ENCODE measurements around the gene COL13A1. TPM values are rescaled to one million over a fixed set of nuclear protein-coding genes. Genes with fewer than 3 reads are reported as not detected.

Gene COL13A1
- polyA plus RNA-seq, 1 donor: 25.8 TPM

DNA sequence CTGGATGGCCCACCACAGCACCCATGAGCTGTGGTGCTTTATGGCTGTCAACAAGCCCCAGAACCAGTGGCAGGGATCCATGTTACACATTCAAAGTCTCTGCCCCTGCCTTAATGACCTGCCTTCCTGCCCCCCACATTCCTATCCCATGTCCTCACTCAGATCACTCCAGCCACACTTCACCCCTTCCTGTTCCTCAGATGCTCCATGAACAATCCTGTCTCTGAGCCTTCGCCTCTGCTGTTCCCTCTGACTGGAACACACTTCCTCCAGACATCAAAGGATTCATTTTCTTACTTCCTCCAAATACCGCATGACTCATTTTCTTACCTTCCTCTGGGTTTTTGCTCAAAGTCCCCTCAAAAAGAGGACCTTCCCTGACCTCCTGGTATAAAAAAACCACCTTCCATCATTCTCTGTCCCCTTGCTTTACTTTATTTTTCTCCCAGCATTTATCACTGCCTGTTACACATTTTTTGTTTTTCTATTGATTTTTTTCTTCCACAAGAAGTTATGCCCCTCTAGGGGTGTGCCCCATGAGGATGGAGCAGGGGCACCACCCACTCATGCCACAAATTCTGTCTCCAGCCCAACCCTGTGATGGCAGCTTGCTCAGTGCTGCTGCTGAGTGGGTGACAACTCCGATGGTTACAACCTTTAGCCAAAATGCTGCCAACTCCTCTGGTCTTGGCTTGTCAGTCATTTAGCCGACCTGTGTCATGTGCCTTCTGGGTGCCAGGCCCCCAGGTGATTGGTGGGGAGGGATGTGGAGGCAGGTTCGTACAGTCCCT lies 18.2 kb downstream of the COL13A1 start:
- DNase-seq: no peak

DNA sequence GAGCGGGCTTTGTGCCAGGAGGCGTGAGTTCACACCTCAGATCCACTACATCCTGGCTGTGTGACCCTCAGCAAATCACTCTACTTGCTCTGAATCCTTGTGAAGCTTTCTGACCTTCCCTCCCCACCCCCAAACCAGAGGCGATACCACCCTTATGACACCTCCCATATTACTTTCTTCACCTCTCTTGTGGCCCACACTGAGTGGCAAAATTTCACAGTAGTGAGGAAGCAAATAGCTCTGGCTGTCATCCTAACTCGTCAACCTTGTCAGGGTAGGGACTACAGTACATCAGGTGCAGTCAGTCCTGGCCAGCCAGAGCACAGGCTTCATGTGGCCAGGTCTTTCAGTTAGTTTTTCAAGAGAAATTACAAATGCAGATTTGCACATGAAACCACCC lies 19.1 kb downstream of the COL13A1 start:
- DNase-seq: no peak

DNA sequence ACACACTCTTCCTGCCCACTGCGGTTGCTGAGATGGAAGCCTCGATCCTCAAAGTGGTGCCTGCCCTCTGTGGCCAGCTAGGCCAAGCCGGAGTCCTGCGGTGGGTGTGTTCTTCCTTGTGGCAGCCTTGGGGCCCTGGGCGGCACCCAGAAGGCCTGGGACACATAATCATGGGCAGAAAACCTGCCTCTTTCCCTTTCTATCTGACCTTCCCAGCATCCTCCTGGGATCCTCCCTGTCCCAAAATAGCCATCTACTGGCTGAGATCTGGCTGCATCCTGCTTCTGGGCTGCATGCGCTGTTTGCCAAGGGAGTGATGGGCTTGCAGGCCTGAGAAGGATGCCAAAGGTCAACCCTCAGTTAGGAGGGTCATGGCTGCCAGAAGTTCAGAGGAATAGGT lies 23.9 kb downstream of the COL13A1 start:
- no peak for DNase-seq

DNA sequence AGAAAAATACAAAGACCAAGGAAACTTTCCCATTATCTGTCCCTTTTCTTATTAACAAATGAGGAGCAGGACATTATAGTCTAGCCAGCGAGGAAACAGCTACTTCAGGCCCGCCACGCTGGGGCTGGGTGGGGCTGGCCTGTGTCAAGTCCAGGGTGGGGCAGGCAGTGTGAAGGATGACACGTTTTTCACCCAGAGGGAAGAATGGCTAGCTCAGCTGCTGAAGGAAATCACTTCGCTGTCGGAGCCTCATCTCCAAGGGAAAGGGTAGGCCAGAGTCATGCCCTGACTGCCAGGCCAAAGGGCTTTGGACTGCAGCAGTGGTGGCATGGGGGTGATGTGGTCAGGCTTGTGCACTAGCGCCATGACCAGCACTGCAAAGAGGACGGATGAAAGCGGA lies 24.4 kb downstream of the COL13A1 start:
- no peak for DNase-seq

DNA sequence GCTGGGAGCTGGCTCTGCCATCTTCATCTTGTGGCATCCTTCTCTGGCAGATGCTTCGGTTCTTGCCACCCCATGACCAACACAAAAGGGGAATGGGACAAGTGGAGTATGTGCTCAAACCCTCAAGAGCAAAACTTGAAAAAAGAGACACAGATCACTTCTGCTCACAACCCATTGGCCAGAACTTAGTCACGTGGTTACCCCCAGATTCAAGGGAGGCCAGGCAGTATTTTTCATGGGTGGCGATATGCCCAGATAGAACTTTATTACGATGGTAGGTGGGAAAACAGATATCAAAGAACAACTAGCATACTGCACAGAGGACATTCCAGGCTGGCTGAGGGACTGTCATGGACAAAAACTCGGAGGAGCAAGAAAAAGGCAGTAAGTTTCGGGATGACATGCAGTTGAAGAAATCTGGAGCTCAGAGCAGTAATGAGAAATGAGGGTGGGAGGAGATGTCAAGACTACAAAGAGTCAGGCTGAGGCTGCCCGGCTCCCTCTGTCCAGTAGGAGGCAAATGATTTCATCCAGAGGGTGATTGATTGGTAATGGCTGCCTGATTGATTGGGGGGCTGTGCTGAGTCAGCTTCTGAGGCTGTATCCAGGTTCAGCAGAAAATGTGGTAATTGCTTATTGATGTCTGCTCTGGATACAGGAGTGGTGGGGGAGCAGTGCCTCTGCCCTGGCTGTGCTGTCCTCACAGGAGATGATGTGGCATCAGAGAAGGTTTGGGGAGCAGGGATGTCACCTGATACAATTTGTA lies 25.3 kb downstream of the COL13A1 start:
- DNase-seq: no peak

DNA sequence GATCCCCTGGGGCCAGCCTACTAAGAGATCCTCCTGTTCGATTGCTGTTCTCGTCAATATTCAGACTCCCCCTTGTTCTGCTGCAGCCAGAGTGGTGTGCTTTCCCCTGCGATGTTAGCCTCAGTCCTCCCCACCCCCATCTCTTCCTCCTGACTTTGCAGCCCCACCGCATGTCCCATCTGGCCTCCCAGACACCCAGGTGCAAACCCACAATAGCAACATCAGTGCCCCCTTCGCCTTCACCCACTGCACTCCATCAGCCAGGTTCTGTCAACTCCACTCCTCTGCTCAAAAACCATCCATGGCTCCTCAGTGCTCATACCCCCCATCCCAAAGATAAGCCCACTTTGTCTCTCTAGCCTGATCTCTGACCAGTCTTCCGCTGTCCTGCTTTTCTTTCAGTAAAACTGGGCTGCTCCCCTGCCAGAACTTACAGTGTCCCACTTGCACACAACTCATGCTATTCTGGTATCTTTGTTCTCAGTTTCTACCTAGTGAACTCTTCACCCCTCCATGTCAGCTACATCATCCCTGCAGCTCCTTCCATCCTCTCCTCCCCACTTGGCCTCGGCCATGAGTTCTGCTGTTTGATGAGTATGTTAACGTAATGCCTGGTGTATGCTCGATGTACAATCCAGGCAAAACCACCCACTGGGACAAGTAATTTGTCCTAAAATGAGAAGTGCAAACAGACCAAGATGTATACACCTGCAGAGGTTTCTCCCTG lies 26.6 kb downstream of the COL13A1 start:
- DNase-seq: no peak

DNA sequence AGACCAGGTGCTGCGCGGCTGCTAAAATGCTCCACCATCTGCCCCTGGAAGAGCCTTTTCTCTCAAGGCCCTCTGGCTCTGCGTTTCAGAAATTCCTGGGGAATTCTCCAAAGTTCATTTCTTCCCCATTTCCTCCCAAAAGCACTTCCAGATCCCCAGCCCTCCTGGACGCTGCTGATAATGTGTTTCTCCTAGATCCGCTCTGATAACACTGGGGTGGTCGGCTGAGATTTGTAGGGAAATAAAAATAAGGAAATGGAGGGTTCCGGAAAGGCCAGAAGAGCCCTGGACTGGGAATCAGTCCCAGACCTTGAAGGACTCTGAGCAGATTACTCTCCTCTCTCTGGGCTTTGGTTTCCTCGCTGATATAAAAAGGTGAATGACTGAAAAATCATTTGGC lies 28.1 kb downstream of the COL13A1 start:
- no peak for DNase-seq

DNA sequence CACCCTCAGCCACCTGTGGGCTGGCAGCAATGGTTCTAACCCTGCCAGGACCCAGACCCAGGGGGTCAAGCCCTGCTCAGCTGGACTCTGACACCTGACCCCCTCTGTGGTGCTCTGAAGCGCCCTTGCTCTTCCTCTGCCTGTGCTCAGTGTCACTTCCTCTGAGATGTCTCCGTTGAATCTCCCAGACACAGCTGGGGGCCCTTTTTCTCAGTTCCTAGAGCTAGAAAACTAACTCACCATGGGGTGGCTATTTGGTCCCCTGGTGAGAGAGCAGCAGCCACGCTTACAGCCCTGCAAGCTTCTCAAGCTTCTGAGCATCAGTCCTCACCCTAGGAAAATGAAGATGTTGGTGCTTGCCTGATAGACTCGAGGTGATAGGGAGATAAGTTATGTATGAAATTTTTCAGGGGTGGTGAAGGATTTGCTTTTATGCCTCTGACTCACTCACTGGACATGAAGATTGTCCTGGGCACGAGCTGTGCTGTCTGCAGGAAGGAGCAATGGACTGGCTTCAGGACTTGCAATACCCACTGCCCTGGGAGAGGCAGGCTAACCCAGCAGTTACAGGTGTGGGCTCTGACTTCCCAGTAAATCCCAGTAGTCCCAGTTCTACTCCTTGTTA lies 29.6 kb downstream of the COL13A1 start:
- DNase-seq: no peak

DNA sequence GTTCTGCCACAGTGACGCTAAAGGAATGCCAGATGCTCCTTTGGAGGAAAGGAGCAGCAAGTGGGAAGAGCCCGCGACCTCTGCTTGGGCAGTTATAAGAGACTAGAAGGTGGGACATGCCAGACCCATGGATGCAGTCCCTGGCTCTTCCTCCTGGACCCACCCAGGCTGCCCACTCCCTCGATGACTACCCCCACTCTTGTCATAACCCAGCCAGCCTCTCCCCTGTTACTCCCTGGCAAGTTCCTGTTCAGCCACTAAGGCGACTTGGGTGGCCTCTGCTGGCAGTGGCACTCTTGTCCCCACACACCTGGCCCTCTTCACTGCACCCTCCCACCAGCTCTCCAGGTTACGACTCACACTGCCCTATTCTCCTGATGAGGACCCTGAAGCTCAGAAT lies 33.5 kb downstream of the COL13A1 start:
- DNase-seq: no peak

DNA sequence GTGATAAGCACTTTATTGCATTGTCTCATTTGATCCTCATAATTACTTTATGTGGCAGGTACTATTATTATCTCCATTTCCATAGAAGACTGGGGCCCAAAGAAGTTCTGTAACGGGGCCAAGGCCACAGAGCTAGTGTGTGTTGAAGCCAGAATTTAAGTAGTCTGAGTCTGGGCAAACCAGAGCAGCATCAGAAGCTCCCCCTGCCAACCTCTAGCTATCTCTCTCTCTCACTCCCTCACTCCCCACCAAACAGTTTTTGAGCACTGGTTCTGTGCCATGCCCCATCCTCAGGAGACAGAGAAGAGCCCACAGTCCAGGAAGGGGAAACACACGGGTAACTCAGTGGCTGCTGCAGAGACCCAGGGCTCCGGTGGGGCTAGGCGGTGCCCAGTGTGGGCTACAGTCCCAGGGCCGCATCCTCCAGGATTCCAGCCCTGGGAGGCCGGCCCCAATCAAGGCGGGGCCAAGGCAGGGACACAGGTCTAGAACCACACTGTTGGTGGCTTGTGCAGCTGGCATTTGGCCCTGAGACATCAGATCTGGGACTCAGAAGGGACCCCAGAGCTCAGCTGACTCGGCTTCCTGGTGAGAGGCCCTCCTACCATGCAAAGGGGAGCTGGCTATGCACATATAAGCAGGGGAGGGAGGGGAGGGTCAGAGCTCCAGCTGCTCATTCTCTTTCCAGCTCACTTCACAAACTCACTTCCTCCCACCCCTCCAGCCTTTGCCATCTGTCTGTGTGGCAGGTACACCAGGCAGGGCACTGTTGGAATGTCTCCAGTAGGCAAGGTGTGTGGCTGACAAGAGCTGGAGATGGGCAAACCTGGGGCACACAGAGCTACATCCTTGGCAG lies 34.4 kb downstream of the COL13A1 start:
- DNase-seq: peak; percentile 68

DNA sequence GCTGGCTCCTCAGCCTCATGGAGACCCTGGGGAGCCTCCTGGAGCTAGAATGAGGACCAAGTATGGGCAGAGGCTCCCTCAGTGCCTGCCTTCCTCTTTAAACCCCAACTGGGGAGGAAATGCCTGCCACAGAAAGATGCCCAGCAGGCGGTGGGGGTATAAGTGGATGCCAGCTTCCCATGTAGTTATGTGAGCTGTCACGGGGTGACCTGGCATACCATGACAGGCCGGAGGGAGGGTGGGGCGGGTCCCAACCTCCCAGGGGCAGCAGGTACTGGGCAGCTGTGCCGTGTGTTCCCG lies 35.0 kb downstream of the COL13A1 start:
- no peak for DNase-seq

DNA sequence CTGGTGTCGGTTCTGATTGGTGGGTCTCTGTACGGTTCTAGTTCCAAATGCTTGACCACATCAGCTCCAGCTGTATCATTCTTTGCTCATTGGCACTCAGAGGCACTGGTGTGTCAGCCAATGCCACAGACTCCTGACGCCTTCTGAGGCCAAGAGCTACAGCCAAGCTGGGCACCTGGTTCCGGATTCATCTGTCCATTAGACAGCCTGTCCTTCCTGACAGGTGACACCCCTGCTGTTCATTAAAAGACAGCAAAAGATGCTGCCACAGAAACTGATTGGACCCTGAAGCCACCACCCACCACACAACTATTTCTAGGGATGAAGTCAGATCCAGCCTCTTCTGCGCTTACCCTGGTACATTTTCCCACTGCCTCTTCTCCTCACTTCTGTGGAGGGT lies 35.6 kb downstream of the COL13A1 start:
- no peak for DNase-seq

DNA sequence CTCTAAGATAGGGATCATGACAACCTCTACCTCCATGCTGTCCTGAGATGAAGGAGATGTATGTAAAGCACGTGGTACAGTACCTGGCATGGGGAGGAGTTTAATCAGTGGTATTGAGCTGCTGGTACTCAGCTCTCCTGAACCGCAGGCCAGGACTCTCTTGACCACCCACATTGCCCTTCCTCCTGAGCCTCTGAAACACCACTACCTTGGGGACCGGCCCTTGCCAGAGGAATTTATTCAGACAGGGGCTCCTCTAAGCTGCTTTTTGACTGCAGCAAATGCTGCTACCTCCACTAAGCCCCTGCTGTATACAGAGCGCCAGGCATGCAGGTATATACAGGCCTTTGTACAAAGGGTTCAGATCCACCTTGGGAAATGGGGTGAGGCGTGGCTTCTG lies 36.7 kb downstream of the COL13A1 start:
- DNase-seq: no peak

DNA sequence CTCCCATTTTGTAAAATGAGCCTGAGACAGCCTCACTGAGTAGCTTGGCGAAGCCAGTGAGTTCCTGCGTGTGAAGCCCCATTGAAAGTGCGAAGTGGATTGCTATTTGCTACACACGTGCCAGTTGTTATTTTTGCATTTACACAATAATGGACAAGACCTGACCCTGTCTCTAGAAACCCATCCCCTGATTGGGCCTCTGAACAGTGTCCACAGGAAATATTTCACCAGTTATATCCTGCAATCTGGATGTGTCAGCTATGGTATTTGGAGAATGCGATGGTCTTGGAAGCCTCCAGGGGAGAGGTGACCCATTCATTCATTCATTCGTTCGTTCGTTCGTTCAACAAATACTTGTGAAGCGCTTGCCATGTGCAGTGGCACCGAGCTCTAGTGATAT lies 37.1 kb downstream of the COL13A1 start:
- no peak for DNase-seq

DNA sequence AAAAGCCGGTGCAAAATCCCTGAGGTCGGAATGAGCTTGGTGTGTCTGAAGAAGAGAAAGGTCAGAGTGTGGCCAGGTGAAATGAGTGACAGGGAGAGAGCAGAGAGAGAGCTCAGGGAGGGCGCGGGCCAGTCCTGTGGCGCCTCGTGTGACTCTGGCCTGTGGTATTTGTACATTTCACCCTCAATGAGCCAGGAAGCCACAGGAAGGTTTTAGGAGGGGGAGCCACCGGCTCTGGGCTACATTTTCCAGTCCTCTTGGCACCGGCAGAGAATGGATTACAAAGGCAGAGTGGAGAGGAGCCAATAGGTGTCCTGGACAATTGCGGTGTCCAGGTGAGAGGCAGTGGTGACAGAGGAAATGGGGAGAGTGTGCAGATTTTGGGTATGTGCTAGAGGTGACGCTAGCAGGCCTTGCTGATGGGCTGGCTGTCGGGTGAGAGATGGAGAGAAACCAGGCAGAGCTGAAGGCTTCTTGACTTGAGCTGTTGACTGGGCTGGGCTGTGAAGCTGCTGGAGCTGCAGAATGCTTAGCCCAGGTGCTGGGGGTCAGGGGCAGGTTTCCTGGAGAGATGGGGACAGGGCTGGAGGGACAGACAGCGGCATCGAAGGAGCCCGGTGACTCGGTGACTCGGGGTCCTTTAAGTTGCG lies 38.1 kb downstream of the COL13A1 start:
- DNase-seq: no peak

DNA sequence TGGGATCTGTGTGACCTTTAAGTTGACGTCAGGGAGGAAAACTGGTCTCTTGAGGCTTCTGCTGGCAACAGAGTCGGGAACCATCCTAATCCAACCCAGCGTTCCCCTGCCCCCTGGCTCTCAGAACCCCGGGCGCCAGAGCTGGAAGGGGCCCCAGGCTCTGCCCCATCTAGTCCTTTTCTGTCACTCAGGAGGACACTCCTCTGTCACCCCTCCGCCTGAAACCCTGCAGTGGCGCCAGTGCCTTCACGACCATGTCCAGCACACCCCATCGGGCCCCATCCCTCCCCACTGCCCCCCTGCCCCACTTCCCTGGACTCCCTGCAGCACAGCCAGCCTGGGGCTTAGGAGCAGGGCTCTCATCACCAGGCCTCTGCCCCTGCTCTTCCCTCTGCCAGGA lies 39.1 kb downstream of the COL13A1 start:
- no peak for DNase-seq

DNA sequence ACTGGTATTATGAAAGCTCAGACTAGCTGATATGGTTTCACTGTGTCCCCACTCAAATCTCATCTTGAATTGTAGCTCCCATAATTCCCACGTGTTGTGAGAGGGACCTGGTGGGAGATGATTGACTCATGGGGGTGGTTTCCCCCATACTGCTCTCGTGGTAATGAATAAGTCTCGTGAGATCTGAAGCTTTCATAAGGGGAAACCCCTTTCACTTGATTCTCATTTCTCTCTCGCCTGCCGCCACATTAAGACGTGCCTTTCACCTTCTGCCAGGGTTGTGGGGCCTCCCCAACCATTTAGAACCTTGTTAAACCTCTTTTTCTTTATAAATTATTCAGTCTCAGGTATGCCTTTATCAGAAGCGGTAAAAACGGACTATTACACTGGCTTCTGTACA lies 40.3 kb downstream of the COL13A1 start:
- DNase-seq: no peak

DNA sequence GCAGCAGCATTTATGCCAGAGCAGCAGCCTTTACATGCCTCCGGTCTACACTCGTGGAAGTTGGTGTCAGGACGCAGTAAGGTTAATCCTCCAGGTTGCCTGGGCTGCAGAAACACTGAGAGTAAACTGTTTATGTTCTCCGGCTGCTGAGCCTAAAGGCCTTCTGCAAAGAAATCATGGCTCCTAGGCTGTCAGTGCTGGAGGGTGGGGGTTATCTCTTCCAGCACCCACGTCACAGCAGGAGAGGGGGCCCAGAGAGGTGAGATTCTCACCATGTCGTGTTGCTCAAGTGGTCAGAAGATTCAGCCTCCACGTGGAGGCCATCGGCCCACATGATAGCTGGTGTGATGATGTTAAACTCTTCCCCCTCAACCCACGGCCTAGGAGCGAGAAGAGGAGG lies 41.2 kb downstream of the COL13A1 start:
- no peak for DNase-seq

DNA sequence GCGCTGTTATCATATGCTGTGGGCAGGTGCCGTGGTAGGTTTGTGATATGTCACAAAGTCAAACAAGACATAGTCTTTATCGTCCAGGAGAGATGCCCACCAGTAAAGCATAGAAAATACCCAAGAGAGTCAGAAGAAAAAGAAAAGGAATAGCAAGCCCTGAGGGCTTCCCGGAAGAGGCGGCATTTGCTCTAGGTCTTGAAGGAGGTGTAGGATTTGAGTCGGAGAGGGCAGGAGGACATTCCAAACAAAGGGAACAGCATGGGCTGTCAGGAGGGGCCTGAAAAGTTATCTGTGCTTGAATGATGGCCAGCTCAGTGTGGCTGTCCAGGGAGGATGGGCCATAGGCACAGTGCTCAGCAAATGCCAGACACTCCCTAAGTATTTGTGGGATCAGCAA lies 42.2 kb downstream of the COL13A1 start:
- DNase-seq: no peak

DNA sequence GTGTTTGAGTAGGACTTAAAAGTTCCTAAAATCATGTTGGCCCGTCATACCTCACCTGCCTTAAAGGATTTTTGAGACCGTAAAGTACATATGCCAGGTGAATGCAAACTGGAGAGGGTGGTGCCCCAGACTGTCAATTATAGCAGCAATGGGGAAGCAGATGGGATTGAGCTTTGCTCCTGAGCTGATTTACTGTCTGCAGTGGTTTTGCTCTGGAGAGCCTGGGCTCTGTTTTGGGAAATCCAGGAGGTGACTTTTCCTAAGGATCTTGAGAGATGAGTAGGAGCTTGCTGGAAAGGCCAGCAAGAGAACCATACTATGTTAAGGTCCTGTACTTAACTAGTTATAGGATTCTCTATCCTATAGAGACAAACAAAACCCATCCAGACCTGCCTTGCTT lies 43.0 kb downstream of the COL13A1 start:
- DNase-seq: no peak

DNA sequence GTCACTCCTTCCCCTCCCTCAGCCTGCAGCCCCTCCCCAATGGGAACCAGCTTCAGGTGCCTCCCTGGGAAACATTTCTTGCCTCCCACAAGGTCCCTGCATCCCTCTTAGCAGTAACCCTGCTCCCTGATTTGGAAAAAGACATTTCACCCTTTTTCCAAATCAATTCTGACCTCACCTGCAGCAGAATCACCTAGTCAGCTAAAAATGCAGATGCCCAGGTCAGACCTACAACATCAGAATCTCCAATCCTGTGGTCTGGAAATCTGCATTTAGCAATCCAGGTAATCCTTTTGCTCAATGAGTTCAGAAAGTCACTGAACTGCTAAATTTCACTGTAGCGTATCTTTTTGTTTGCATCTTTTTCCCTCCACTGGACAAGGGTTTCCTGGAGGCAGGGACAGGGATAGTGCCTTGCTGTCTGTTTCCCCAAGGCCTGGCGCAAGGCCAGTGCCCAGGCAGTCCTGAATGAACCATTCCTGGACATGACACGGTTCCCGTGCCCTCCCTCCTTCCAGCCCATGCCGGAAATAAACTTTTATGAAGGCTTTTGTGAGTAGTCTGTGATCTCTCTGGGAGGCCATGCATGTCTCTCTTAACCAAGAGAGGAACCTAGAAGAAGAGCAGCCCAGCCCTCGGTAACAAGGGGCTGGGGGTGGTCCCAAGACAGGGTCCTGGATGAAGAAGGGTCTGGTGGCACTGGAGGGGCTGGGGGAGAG lies 44.0 kb downstream of the COL13A1 start:
- peak; percentile 60 for DNase-seq

All from left kidney (tissue), 2 donors.